GM21515 (cell line): ENCODE measurements around the gene TRABD.
"Not testable (repeated sequence)": the region's sequence is repeated elsewhere in the genome, so short reads cannot be mapped to it uniquely, and the experiment has no call there.

Experiments used
- ATAC-seq: cut with Tn5 transposase; IDR thresholded peaks from one replicate; pipeline ENCODE4 v1.9.1; 2021; ENCODE audit not compliant: unreplicated experiment

TRABD gene

GRCh38 chr22:50151571-50152537, 33.9 kb upstream of the TRABD start:
- no peak for ATAC-seq

- ATAC-seq: no peak
Measured at GRCh38 chr22:50153056-50153755, 32.5 kb upstream of the TRABD start.

- no peak for ATAC-seq
Measured at GRCh38 chr22:50153756-50154140, 32.0 kb upstream of the TRABD start.

- ATAC-seq: no peak
Measured at GRCh38 chr22:50157709-50158375, 27.9 kb upstream of the TRABD start.

- ATAC-seq: no peak
Measured at GRCh38 chr22:50160947-50161346, 24.8 kb upstream of the TRABD start.

- no peak for ATAC-seq
Measured at GRCh38 chr22:50161508-50162390, 24.0 kb upstream of the TRABD start.

- no peak for ATAC-seq
Measured at GRCh38 chr22:50162391-50162956, 23.2 kb upstream of the TRABD start.

- ATAC-seq: no peak
Measured at GRCh38 chr22:50165436-50166123, 20.1 kb upstream of the TRABD start.

- ATAC-seq: no peak
Measured at GRCh38 chr22:50167689-50168489, 17.8 kb upstream of the TRABD start.

- ATAC-seq: not testable (repeated sequence)
Measured at GRCh38 chr22:50168490-50169180, 17.1 kb upstream of the TRABD start.

- no peak for ATAC-seq
Measured at GRCh38 chr22:50169181-50169759, 16.4 kb upstream of the TRABD start.

GRCh38 chr22:50169774-50170341, 15.9 kb upstream of the TRABD start:
- ATAC-seq: no peak

GRCh38 chr22:50170453-50171318, 15.0 kb upstream of the TRABD start, which contains the start of gene PANX2:
TSS of gene PANX2 (plus strand) at chr22:50170731. CDS start at chr22:50170731, 0 bp downstream.
- ATAC-seq: no peak

GRCh38 chr22:50171319-50171964, 14.3 kb upstream of the TRABD start:
- ATAC-seq: no peak

GRCh38 chr22:50171965-50172421, 13.7 kb upstream of the TRABD start:
- no peak for ATAC-seq
